ENCODE measurements around the gene GNG4.
A peak's percentile ranks its signal among the peaks of the same experiment; 100 is the strongest.
"Not testable (repeated sequence)": the region's sequence is repeated elsewhere in the genome, so short reads cannot be mapped to it uniquely, and the experiment has no call there.

The GNG4 gene

GRCh38 chr1:235588916-235589515 is 60.6 kb downstream of the GNG4 start:
- no peak overlapping the region for H3K27ac ChIP-seq
- DNase-seq (ENCODE audit: low read depth, low spot score) = peak; percentile 34

- DNase-seq (ENCODE audit: low read depth, low spot score) = no peak
- H3K27ac ChIP-seq = no peak overlapping the region
These were observed 61.4 kb downstream of the GNG4 start for GRCh38 chr1:235588156-235588555.

GRCh38 chr1:235586992-235587391 is 62.6 kb downstream of the GNG4 start:
- no peak for DNase-seq (ENCODE audit: low read depth, low spot score)

GRCh38 chr1:235586413-235586812 is 63.2 kb downstream of the GNG4 start:
- DNase-seq (ENCODE audit: low read depth, low spot score) = no peak

More at GRCh38 chr1:235586992-235587391, 62.6 kb downstream of the GNG4 start:
- H3K27ac ChIP-seq = no peak overlapping the region

DNA sequence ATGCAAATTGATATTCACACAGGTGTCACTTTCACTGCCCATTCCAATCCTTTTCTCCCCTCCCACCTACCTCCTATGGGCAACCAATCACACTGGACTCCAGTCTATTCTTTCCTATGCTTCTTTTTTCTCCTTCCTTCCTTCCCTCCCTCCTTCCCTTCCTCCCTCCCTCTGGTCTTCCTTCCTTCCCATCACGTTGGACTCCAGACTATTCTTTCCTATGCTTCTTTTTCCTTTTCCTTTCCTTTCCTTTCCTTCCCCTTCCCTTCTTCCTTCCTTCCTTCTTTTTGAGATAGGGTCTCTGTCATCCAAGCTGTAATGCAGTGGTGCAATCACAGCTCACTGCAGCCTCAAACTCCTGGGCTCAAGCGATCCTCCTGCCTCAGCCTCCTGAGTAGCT is 64.6 kb downstream of the GNG4 start:
- H3K27ac ChIP-seq = no peak overlapping the region

More at GRCh38 chr1:235586413-235586812, 63.2 kb downstream of the GNG4 start:
- H3K27ac ChIP-seq = no peak overlapping the region

DNA sequence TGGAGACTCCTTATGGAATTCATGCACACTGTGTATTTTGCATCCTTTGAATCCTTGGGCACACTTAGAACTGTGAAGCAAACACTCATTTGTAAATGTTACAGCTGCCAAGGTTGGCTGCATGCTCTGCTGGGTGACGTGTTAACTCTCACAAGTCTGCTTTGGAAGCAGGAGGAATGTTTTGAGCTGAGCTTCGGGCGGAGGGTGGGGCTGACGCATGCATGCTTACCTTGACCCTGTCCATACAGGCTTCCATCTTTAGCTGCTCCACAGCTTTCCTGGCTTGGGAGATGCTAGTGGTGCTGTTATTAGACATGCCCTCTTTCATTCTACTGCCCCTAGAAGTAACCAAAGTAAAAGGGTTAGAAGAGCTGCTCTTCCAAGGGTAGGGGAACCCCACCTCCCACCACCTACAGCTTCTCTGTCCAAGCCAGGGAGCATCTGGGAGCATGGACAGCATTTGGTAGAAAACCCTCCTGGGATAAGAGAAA is 66.0 kb downstream of the GNG4 start:
- DNase-seq (ENCODE audit: low read depth, low spot score) = no peak
- no peak overlapping the region for H3K27ac ChIP-seq

More for the DNA sequence above, 64.6 kb downstream of the GNG4 start:
- no peak for DNase-seq (ENCODE audit: low read depth, low spot score)

DNA sequence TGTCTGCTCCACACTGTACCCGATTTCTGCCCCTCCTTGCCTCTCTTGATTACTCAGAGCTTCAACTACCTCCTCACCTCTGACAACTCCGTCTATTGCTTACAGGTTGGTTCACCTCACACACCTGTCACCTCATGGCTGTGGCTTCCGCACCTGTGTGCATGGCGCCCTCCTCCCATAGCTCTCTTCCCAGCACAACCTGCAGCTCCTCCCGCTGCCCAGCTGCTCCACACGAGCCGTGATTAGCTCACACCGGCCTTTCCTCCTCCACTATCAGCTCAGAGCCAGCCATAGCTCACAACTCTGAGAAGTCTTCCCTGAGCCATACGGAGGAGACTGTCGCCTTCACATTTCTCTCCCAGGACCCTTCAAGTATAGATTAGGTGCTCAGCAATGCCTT is 67.5 kb downstream of the GNG4 start:
- H3K27ac ChIP-seq = no peak overlapping the region
- no peak for DNase-seq (ENCODE audit: low read depth, low spot score)

GRCh38 chr1:235579891-235580290 is 69.7 kb downstream of the GNG4 start:
- DNase-seq (ENCODE audit: low read depth, low spot score) = no peak
- H3K27ac ChIP-seq = no peak overlapping the region

- no peak overlapping the region for H3K27ac ChIP-seq
- DNase-seq (ENCODE audit: low read depth, low spot score) = no peak
These were observed 74.0 kb downstream of the GNG4 start for GRCh38 chr1:235575597-235575996.

DNA sequence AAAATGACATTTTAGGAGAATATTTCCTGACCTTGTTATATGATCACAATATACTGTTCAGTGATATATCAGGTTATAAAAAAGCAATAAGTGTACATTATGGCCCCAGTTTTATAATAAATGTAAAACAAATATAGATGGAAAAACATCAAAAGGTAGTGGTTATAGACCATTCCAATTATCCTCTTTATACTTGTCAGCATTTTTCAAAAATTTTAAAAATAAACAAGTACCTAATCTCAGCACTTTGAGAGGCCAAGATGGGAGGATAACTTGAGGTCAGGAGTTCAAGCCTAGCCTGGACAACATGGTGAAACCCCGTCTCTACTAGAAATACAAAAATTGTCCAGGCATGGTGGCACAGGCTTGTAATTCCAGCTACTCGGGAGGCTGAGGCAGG is 75.7 kb downstream of the GNG4 start:
- no peak overlapping the region for H3K27ac ChIP-seq
- DNase-seq (ENCODE audit: low read depth, low spot score) = no peak

GRCh38 chr1:235572971-235573370 is 76.6 kb downstream of the GNG4 start:
- DNase-seq (ENCODE audit: low read depth, low spot score); H3K27ac ChIP-seq: not testable (repeated sequence)

GRCh38 chr1:235571482-235571881 is 78.1 kb downstream of the GNG4 start:
- no peak overlapping the region for H3K27ac ChIP-seq
- no peak for DNase-seq (ENCODE audit: low read depth, low spot score)

DNA sequence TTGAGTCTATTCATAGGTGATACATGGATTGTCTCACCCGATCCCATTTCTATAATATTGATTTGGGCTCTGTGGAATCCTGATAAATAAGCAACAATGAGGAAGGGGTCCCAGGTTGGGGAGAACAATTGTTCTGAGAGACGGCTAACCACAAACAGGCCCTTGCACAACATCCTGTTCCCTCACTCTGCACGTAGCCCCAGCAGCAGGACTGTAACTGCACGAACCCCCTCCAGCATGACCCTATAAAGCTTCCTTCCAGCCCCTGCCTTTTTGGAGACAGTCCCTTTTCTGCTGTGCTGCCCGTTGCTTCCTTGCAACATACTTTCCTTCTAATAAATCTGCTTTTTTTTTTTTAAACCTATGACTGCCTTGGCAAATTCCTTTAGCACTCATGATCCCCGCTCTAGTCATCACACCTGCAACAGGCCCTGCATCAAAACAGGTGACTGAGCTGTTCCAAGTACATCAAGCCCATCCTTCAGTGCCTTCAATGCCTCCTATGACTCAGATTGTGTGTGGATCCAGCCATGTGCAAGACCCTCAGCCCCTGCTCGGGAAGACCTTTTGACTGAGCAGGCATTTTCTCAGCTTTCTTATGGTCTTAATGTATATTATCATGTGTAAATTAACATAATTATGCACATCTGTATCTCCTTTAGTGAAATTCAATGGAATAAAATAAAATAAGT is 81.6 kb downstream of the GNG4 start:
- no peak overlapping the region for H3K27ac ChIP-seq
- no peak for DNase-seq (ENCODE audit: low read depth, low spot score)

DNA sequence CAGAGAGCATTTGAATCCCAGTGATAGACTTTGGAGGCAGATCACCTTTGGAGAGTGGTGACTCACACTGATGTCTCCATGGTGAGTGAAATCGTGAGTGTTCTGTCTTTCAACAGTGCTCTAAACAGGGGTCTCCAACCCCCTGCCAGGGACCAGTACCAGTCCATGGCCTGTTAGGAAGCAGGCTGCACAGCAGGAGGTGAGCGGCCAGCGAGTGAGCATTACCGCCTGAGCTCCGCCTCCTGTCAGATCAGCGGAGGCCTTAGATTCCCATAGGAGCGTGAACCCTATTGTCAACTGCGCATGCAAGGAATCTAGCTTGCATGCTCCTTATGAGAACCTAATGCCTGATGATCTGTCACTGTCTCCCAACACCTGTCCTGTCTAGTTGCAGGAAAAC is 83.5 kb downstream of the GNG4 start:
- DNase-seq (ENCODE audit: low read depth, low spot score) = no peak
- no peak overlapping the region for H3K27ac ChIP-seq

DNA sequence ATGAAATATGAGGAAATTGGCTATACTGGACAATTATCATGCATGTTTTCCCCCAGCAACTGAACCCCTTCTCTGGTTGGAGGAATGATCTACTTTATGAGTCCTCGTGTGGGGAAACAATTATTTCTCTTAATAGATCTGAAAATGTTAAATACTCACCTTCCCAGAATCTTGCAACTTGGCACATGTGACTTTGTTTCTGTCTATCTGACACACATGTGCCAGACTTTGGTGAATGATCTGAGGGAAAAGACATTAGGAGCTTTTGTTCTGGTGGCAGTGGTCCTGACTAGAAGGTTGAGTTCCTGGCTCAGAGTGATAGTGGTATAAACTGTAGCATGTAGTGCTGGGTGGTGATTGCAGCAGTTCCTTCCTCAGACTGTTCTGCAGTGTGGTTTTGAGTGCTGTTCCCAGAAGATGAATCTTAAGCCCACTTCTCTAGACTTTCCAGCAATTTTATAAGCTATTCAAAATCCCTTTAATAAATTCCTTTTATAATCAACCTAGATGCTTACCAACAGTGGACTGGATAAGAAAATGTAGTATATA is 86.0 kb downstream of the GNG4 start:
- DNase-seq (ENCODE audit: low read depth, low spot score) = no peak
- H3K27ac ChIP-seq = no peak overlapping the region

DNA sequence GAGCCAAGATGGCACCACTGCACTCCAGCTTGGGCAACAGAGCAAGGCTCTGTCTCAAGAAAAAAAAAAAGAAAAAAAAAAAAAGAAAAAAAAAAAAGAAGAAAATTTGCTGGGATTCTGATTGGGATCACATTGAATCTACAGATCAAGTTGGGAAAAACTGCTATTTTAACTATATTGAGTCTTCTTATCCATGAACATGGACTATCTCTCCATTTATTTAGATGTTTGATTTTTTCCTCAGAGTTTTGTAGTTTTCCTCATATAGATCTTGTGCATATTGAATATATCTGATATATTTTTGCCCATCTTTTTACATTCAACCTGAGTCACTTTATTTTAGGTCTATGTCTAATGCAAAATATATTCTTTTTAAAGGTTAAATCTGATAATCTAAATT is 87.0 kb downstream of the GNG4 start:
- DNase-seq (ENCODE audit: low read depth, low spot score) = no peak
- H3K27ac ChIP-seq = no peak overlapping the region

DNA sequence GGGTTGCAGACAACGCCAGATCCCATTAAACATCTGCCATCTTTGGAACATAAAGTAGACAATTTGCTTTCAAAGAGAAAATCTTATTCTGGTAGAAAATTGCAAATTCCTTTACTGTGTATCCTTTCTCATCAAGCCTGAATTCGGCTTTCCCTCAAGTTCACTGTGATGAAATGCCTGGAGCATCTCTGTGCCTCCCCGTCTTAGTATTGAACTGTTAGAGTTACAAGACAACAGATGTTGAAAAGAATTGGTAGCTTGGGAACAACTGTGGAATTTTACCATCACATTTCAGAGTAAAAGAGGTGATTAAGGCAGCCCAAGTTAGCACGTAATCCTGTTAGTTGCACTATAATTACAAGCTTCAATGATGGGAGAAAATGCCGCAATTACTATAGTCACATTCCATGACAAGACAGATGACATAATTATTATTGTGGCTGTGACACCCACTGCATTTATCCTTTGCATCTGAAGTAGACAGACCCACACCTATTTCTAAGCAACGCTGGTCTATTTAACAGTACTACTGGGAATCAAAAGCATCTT is 90.9 kb downstream of the GNG4 start:
- no peak for DNase-seq (ENCODE audit: low read depth, low spot score)
- H3K27ac ChIP-seq = no peak overlapping the region

- DNase-seq (ENCODE audit: low read depth, low spot score) = no peak
These were observed 92.1 kb downstream of the GNG4 start for GRCh38 chr1:235557495-235557894.

GRCh38 chr1:235556807-235557206 is 92.8 kb downstream of the GNG4 start:
- no peak overlapping the region for H3K27ac ChIP-seq
- no peak for DNase-seq (ENCODE audit: low read depth, low spot score)

More at GRCh38 chr1:235557495-235557894, 92.1 kb downstream of the GNG4 start:
- no peak overlapping the region for H3K27ac ChIP-seq

DNA sequence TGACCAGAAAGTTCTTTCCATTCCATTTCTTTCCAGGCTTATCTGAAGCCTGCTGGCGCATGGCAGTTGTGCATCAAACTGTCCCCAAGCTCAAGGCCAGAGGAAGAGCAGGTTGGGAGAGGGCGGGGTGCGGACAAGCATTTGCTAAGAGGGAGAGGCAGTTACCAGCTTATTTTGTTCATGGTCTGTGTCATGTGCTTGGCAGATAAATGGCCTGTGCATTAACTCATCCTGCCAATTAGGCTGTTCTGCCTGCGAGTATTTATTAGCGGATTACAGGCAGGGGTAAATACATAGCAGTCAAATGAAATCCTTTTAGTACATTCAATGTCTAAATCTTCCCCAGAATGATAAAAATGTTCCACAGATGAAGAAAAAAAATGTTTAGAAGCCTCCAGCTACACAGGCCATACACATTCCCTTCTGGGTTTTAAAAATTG is 96.5 kb downstream of the GNG4 start:
- no peak overlapping the region for H3K27ac ChIP-seq
- DNase-seq (ENCODE audit: low read depth, low spot score) = no peak

- DNase-seq (ENCODE audit: low read depth, low spot score) = no peak
These were observed 97.4 kb downstream of the GNG4 start for GRCh38 chr1:235552146-235552716.

More at GRCh38 chr1:235552146-235552716, 97.4 kb downstream of the GNG4 start:
- H3K27ac ChIP-seq = no peak overlapping the region

Measured in epithelial cell of prostate (primary cell).